CD4-positive, CD25-positive, alpha-beta regulatory T cell (primary cell): ENCODE results near the gene FOXN3. TPM values are rescaled to one million over a fixed set of nuclear protein-coding genes. Genes with fewer than 3 reads are reported as not detected.

Source experiments
- ATAC-seq, 2 donors: fragments of 150-1000 bp; cut with Tn5 transposase; one replicate each; pipeline ENCODE4 v1.10.0; 2021; ENCODE audit warnings: low read depth in 2 of 2, moderate number of reproducible peaks in 2 of 2, moderate library complexity in 1 of 2
- DNase-seq, 3 donors: peaks; one replicate each; pipeline versions ENCODE4 v3.0.0 to v3.0.0-alpha.2; 2012 to 2022; ENCODE audit warnings: mixed read lengths in 1 of 3
- H3K27ac ChIP-seq: one replicate; pipeline ENCODE4 v1.7.0; 2013; ENCODE audit warnings: mild to moderate bottlenecking, low read length; ENCODE audit not compliant: insufficient read depth, poor library complexity, severe bottlenecking
- H3K27me3 ChIP-seq: one replicate; pipeline ENCODE4 v1.7.0; 2013; ENCODE audit warnings: low read length; ENCODE audit not compliant: control insufficient read depth, insufficient read depth
- H3K36me3 ChIP-seq: one replicate; pipeline ENCODE4 v1.7.0; 2013; ENCODE audit warnings: mild to moderate bottlenecking, low read length, moderate library complexity; ENCODE audit not compliant: control insufficient read depth, insufficient read depth
- H3K4me1 ChIP-seq: 2 replicates; pipeline ENCODE4 v1.7.0; 2013; ENCODE audit warnings: mild to moderate bottlenecking, low read length; ENCODE audit not compliant: insufficient read depth, control insufficient read depth, poor library complexity, severe bottlenecking
- H3K4me3 ChIP-seq: one replicate; pipeline ENCODE4 v1.7.0; 2013; ENCODE audit warnings: low read depth, mild to moderate bottlenecking, low read length, moderate library complexity
- H3K9me3 ChIP-seq, 2 experiments: 1 replicate in 1 of 2; 2 replicates in 1 of 2; pipeline ENCODE4 v1.7.0; 2013; ENCODE audit warnings: low read length in 2 of 2, mild to moderate bottlenecking in 1 of 2, moderate library complexity in 1 of 2; ENCODE audit not compliant: control insufficient read depth in 2 of 2
- H3K27ac Mint-ChIP-seq, 3 donors: one replicate each; pipeline ENCODE4 v1.8.0; 2020 to 2022; ENCODE audit warnings: mild to moderate bottlenecking in 3 of 3, mixed read lengths in 3 of 3, moderate library complexity in 2 of 3
- H3K27me3 Mint-ChIP-seq: one replicate; pipeline ENCODE4 v1.8.0; 2022; ENCODE audit warnings: mild to moderate bottlenecking, mixed read lengths
- H3K36me3 Mint-ChIP-seq: one replicate; pipeline ENCODE4 v1.8.0; 2020; ENCODE audit warnings: mixed read lengths
- H3K4me1 Mint-ChIP-seq, 4 donors: one replicate each; pipeline ENCODE4 v1.8.0; 2020 to 2022; ENCODE audit warnings: mixed read lengths in 4 of 4, mild to moderate bottlenecking in 1 of 4
- H3K4me3 Mint-ChIP-seq, 4 donors: one replicate each; pipeline ENCODE4 v1.8.0; 2020 to 2022; ENCODE audit warnings: mild to moderate bottlenecking in 4 of 4, mixed read lengths in 4 of 4, moderate library complexity in 3 of 4
- H3K9me3 Mint-ChIP-seq, 7 donors: one replicate each; pipeline ENCODE4 v1.8.0; 2020 to 2022; ENCODE audit warnings: mixed read lengths in 7 of 7, mild to moderate bottlenecking in 3 of 7, moderate library complexity in 2 of 7
- polyA plus RNA-seq, 4 donors: library from polyadenylated mRNA; unstranded; fragments of 300-500 nt; fragmentation: Illumina TruSeq; gene quantifications; one replicate each; pipeline ENCODE4 v1.2.3, GENCODE V29; 2021
- total RNA-seq: library from RNA; stranded (reverse); gene quantifications from one replicate; pipeline ENCODE4 v1.2.3, GENCODE V29; 2022

FOXN3 gene
- total and polyA plus RNA-seq, 5 donors from 2014 or later, result 108 to 203 (median 111) TPM

GRCh38 chr14:89430391-89431236, 13.6 kb upstream of the FOXN3 start:
- peaks cover 4% of the 10 kb centered on the region for H3K36me3 Mint-ChIP-seq
- H3K9me3 ChIP-seq, result no peaks in the 10 kb centered on the region
- H3K4me3 ChIP-seq, result peak overlapping the region; percentile 96
- peak; percentile 77 to 79 for ATAC-seq
- H3K27me3 ChIP-seq, result no peaks in the 10 kb centered on the region
- no peaks in the 10 kb centered on the region for H3K27me3 Mint-ChIP-seq
- no peaks in the 10 kb centered on the region for H3K36me3 ChIP-seq
- peaks cover 28% of the 10 kb centered on the region for H3K4me1 ChIP-seq
- H3K9me3 Mint-ChIP-seq, result peaks cover 0 to 1% (median 0%) of the 10 kb centered on the region in 7 donors
- peak overlapping the region; percentile 79 for H3K27ac ChIP-seq
- H3K27ac Mint-ChIP-seq, result peak overlapping the region; percentile 33 to 98 (median 69)
- peaks cover 33 to 82% (median 51%) of the 10 kb centered on the region in 4 donors for H3K4me1 Mint-ChIP-seq
- DNase-seq, result peak in 2 of 3 donors; percentile 82 to 84
- peak overlapping the region; percentile 75 to 96 (median 78) for H3K4me3 Mint-ChIP-seq

- Mint-ChIP-seq H3K4me3 (peak overlapping the region; percentile 75 to 96 (median 78)), H3K27ac (peak overlapping the region; percentile 69 to 98 (median 69)), H3K27me3 (no peaks in the 10 kb centered on the region), H3K36me3 (peaks cover under 1% of the 10 kb centered on the region), H3K4me1 (peaks cover 31 to 72% (median 50%) of the 10 kb centered on the region in 4 donors), H3K9me3 (peaks cover 0 to 1% (median 0%) of the 10 kb centered on the region in 7 donors)
- Histone ChIP-seq H3K4me3 (peak overlapping the region; percentile 96), H3K27ac (peak overlapping the region; percentile 79), H3K36me3 (no peaks in the 10 kb centered on the region), H3K9me3 (no peaks in the 10 kb centered on the region), H3K27me3 (no peaks in the 10 kb centered on the region), H3K4me1 (peaks cover 28% of the 10 kb centered on the region)
- ATAC-seq (peak in 1 of 2 donors; percentile 23), DNase-seq (peak in 1 of 3 donors; percentile 59)
Observed at GRCh38 chr14:89429199-89430181, 12.5 kb upstream of the FOXN3 start.

- no peaks in the 10 kb centered on the region for H3K9me3 ChIP-seq
- Mint-ChIP-seq H3K27ac (peak overlapping the region in 1 of 3 donors; percentile 69), H3K4me3 (peak overlapping the region in 3 of 4 donors; percentile 75 to 81 (median 76)), H3K36me3 (no peaks in the 10 kb centered on the region), H3K4me1 (peaks cover 35 to 75% (median 56%) of the 10 kb centered on the region in 4 donors), H3K27me3 (no peaks in the 10 kb centered on the region), H3K9me3 (peaks cover 0 to 1% (median 0%) of the 10 kb centered on the region in 7 donors)
- no peaks in the 10 kb centered on the region for H3K36me3 ChIP-seq
- H3K27me3 ChIP-seq, result no peaks in the 10 kb centered on the region
- no peak for ATAC-seq
- H3K27ac ChIP-seq, result no peak overlapping the region
- no peak for DNase-seq
- peaks cover 28% of the 10 kb centered on the region for H3K4me1 ChIP-seq
- H3K4me3 ChIP-seq, result peak overlapping the region; percentile 96
Observed at GRCh38 chr14:89428546-89429198, 11.6 kb upstream of the FOXN3 start.

GRCh38 chr14:89428173-89428523, 11.1 kb upstream of the FOXN3 start:
- no peak overlapping the region for H3K4me3 Mint-ChIP-seq
- Histone ChIP-seq H3K27ac (no peak overlapping the region), H3K36me3 (no peaks in the 10 kb centered on the region), H3K4me3 (no peak overlapping the region), H3K9me3 (no peaks in the 10 kb centered on the region), H3K4me1 (peaks cover 28% of the 10 kb centered on the region), H3K27me3 (no peaks in the 10 kb centered on the region)
- H3K27ac Mint-ChIP-seq, result no peak overlapping the region
- no peaks in the 10 kb centered on the region for H3K36me3 Mint-ChIP-seq
- no peaks in the 10 kb centered on the region for H3K27me3 Mint-ChIP-seq
- H3K9me3 Mint-ChIP-seq, result peaks cover 0 to 1% (median 0%) of the 10 kb centered on the region in 7 donors
- peaks cover 40 to 81% (median 59%) of the 10 kb centered on the region in 4 donors for H3K4me1 Mint-ChIP-seq
- DNase-seq (no peak), ATAC-seq (no peak)

GRCh38 chr14:89427426-89428172, 10.6 kb upstream of the FOXN3 start:
- Mint-ChIP-seq H3K4me3 (peak overlapping the region in 1 of 4 donors; percentile 65), H3K9me3 (peaks cover 0 to 1% (median 0%) of the 10 kb centered on the region in 7 donors), H3K4me1 (peaks cover 45 to 82% (median 62%) of the 10 kb centered on the region in 4 donors), H3K27ac (no peak overlapping the region), H3K27me3 (no peaks in the 10 kb centered on the region), H3K36me3 (no peaks in the 10 kb centered on the region)
- Histone ChIP-seq H3K27ac (no peak overlapping the region), H3K36me3 (no peaks in the 10 kb centered on the region), H3K9me3 (no peaks in the 10 kb centered on the region), H3K27me3 (no peaks in the 10 kb centered on the region), H3K4me1 (peaks cover 31% of the 10 kb centered on the region), H3K4me3 (no peak overlapping the region)
- no peak for ATAC-seq
- no peak for DNase-seq

GRCh38 chr14:89425931-89426330, 8.9 kb upstream of the FOXN3 start:
- H3K36me3 ChIP-seq, result no peaks in the 10 kb centered on the region
- Mint-ChIP-seq H3K4me1 (peaks cover 38 to 78% (median 59%) of the 10 kb centered on the region in 4 donors), H3K36me3 (peaks cover 4% of the 10 kb centered on the region), H3K27me3 (no peaks in the 10 kb centered on the region), H3K9me3 (peaks cover 0 to 1% (median 0%) of the 10 kb centered on the region in 7 donors), H3K27ac (no peak overlapping the region), H3K4me3 (no peak overlapping the region)
- ATAC-seq (no peak), DNase-seq (no peak)
- H3K27me3 ChIP-seq, result no peaks in the 10 kb centered on the region
- H3K4me3 ChIP-seq, result no peak overlapping the region
- H3K9me3 ChIP-seq, result no peaks in the 10 kb centered on the region
- peaks cover 28% of the 10 kb centered on the region for H3K4me1 ChIP-seq
- H3K27ac ChIP-seq, result no peak overlapping the region
